Measurements from ENCODE around the gene IFT88. TPM values are rescaled to one million over a fixed set of nuclear protein-coding genes. Genes with fewer than 3 reads are reported as not detected.

IFT88 gene
- total RNA-seq, 1 donor from 2014 or later, result 5.9 TPM

- no peaks in the 10 kb centered on the region for H3K9me3 Mint-ChIP-seq (ENCODE audit: low read depth)
- H3K4me1 Mint-ChIP-seq (ENCODE audit: low read depth), result peaks cover 6% of the 10 kb centered on the region
- no peaks in the 10 kb centered on the region for H3K27me3 Mint-ChIP-seq (ENCODE audit: low read depth)
- no peak overlapping the region for H3K27ac Mint-ChIP-seq (ENCODE audit: unreplicated experiment)
- TF ChIP-seq CTCF (IDR thresholded peaks at IDR 0.05), result no peak
- peaks cover 8% of the 10 kb centered on the region for H3K36me3 Mint-ChIP-seq (ENCODE audit: low read depth)
- no peak for DNase-seq (ENCODE audit: low spot score)
- H3K4me3 Mint-ChIP-seq (ENCODE audit: unreplicated experiment), result no peak overlapping the region
These were observed 163.0 kb downstream of the IFT88 start for GRCh38 chr13:20729633-20730585.

- Mint-ChIP-seq H3K27ac (ENCODE audit: unreplicated experiment) (no peak overlapping the region), H3K36me3 (ENCODE audit: low read depth) (peaks cover 6% of the 10 kb centered on the region), H3K27me3 (ENCODE audit: low read depth) (no peaks in the 10 kb centered on the region), H3K9me3 (ENCODE audit: low read depth) (no peaks in the 10 kb centered on the region), H3K4me1 (ENCODE audit: low read depth) (no peaks in the 10 kb centered on the region), H3K4me3 (ENCODE audit: unreplicated experiment) (no peak overlapping the region)
- no peak for DNase-seq (ENCODE audit: low spot score)
- no peak for TF ChIP-seq CTCF (IDR thresholded peaks at IDR 0.05)
These were observed 171.7 kb downstream of the IFT88 start for GRCh38 chr13:20738616-20739015.

- H3K27ac Mint-ChIP-seq (ENCODE audit: unreplicated experiment), result no peak overlapping the region
- H3K4me1 Mint-ChIP-seq (ENCODE audit: low read depth), result no peaks in the 10 kb centered on the region
- H3K4me3 Mint-ChIP-seq (ENCODE audit: unreplicated experiment), result no peak overlapping the region
- TF ChIP-seq CTCF (IDR thresholded peaks at IDR 0.05), result no peak
- no peaks in the 10 kb centered on the region for H3K27me3 Mint-ChIP-seq (ENCODE audit: low read depth)
- no peak for DNase-seq (ENCODE audit: low spot score)
- H3K9me3 Mint-ChIP-seq (ENCODE audit: low read depth), result no peaks in the 10 kb centered on the region
- peaks cover 6% of the 10 kb centered on the region for H3K36me3 Mint-ChIP-seq (ENCODE audit: low read depth)
These were observed 173.1 kb downstream of the IFT88 start for GRCh38 chr13:20740021-20740420.

Other genes starting within 250 kb of the IFT88 start
- 14.8 to 17.7 TPM (median 17.0 TPM) in 3 replicates for gene CRYL1, start 41.3 kb upstream of the IFT88 start, total RNA-seq
- gene IL17D, start 136.5 kb downstream of the IFT88 start, total RNA-seq, result 6.0 to 12.3 TPM (median 12.1 TPM) in 3 replicates
- gene EEF1AKMT1, start 206.8 kb downstream of the IFT88 start, total RNA-seq, result 9.4 to 12.7 TPM (median 10.1 TPM) in 3 replicates